Activated gamma-delta T cell treated with anti-CD3 and anti-CD28 coated beads, Interleukin-2, amount 50 U/mL, for 16 hours (primary cell): ENCODE results near the gene PRR33.

Experiments used
- DNase-seq: peaks from one replicate; pipeline ENCODE4 v3.0.0-alpha.2; 2020; ENCODE audit warnings: low read depth

The PRR33 gene

GRCh38 chr11:1916132-1916985 is 24.7 kb upstream of the PRR33 start:
- no peak for DNase-seq

GRCh38 chr11:1915795-1916131 is 24.1 kb upstream of the PRR33 start:
- DNase-seq: no peak

- DNase-seq: no peak
Observed at GRCh38 chr11:1913271-1914060, 21.8 kb upstream of the PRR33 start.

GRCh38 chr11:1912289-1912878 is 20.7 kb upstream of the PRR33 start:
- no peak for DNase-seq

GRCh38 chr11:1909524-1909923 is 17.8 kb upstream of the PRR33 start:
- no peak for DNase-seq

GRCh38 chr11:1908618-1909017 is 16.9 kb upstream of the PRR33 start:
- DNase-seq: no peak

GRCh38 chr11:1906611-1907423 is 15.1 kb upstream of the PRR33 start:
- no peak for DNase-seq

GRCh38 chr11:1906181-1906580 is 14.5 kb upstream of the PRR33 start:
- DNase-seq: no peak

GRCh38 chr11:1899686-1900085 is 8.0 kb upstream of the PRR33 start:
- DNase-seq: no peak

- DNase-seq: no peak
Observed at GRCh38 chr11:1899090-1899489, 7.4 kb upstream of the PRR33 start.

GRCh38 chr11:1896923-1897322 is 5.2 kb upstream of the PRR33 start:
- no peak for DNase-seq

GRCh38 chr11:1896468-1896867 is 4.8 kb upstream of the PRR33 start:
- DNase-seq: no peak

GRCh38 chr11:1894759-1895158 is 3.1 kb upstream of the PRR33 start:
- DNase-seq: no peak

GRCh38 chr11:1893581-1894359 is 2.1 kb upstream of the PRR33 start:
- DNase-seq: no peak

GRCh38 chr11:1892558-1892957 is 863 bp upstream of the PRR33 start:
- DNase-seq: no peak

- DNase-seq: no peak
Observed at GRCh38 chr11:1892116-1892515, 421 bp upstream of the PRR33 start.

- no peak for DNase-seq
Observed at GRCh38 chr11:1890856-1891830, 552 bp downstream of the PRR33 start.

GRCh38 chr11:1889941-1890855 is 1.5 kb downstream of the PRR33 start:
- DNase-seq: no peak
